Prostate gland (tissue), 2 donors: ENCODE results near the gene KCNQ1.
"Not testable (repeated sequence)": the region's sequence is repeated elsewhere in the genome, so short reads cannot be mapped to it uniquely, and the experiment has no call there.

ENCODE experiments used
- POLR2A ChIP-seq: fragments of 450-650 bp; IDR thresholded peaks from one replicate; pipeline ENCODE4 v1.6.1; 2016; ENCODE audit warnings: antibody characterized with exemption, mild to moderate bottlenecking
- TF ChIP-seq, protein P1 (sequence below), 4 experiments: fragments of 200-600 bp in 2 of 4; fragments of 450-650 bp in 2 of 4; sonication (generic) in 2 of 4; IDR thresholded peaks; 1 replicate in 3 of 4; 2 replicates in 1 of 4; pipeline ENCODE4 v1.5.1; 2016 to 2019; ENCODE audit warnings: antibody characterized with exemption in 4 of 4, mild to moderate bottlenecking in 2 of 4, moderate library complexity in 2 of 4

DNA sequence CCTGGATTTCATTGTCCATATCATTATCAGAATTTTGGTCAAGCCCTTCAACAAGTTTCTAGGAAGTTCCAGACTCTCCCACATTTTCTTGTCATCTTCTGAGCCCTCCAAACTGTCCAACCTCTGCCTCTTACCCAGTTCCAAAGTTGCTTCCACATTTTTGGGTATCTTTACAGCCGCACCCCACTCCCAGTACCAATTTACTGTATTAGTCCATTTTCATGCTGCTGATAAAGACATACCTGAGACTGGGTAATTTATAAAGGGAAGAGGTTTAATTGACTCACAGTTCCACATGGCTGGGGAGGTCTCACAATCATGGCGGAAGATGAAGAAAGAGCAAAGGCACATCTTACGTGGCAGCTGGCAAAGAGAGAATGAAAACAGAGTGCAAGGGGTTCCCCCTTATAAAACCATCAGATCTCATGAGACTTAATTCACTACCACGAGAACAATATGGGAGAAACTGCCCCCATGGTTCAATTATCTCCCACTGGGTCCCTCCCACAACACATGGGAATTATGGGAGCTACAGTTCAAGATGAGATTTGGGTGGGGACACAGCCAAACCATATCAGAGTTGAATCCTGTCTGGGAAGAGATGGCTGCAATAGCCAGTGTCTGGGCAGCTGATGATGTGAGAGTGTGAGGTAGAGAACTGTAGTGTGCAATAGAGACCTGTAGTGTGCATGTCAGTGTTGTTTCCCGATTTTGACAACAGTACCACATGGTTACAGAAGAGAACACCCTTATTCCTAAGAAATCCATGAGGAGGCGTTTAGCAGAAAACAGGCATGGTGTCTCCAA, 35.5 kb downstream of the KCNQ1 start:
- TF ChIP-seq, protein P1, sequence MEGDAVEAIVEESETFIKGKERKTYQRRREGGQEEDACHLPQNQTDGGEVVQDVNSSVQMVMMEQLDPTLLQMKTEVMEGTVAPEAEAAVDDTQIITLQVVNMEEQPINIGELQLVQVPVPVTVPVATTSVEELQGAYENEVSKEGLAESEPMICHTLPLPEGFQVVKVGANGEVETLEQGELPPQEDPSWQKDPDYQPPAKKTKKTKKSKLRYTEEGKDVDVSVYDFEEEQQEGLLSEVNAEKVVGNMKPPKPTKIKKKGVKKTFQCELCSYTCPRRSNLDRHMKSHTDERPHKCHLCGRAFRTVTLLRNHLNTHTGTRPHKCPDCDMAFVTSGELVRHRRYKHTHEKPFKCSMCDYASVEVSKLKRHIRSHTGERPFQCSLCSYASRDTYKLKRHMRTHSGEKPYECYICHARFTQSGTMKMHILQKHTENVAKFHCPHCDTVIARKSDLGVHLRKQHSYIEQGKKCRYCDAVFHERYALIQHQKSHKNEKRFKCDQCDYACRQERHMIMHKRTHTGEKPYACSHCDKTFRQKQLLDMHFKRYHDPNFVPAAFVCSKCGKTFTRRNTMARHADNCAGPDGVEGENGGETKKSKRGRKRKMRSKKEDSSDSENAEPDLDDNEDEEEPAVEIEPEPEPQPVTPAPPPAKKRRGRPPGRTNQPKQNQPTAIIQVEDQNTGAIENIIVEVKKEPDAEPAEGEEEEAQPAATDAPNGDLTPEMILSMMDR (IDR thresholded peaks at IDR 0.05), result not testable (repeated sequence)
- not testable (repeated sequence) for TF ChIP-seq POLR2A
